NCI-H69 (cell line): Measurements from ENCODE around the gene XPNPEP2.

Source experiments
- DNase-seq: peaks from one replicate; lab custom pipeline; 2025; lab: John Stamatoyannopoulos, UW

Gene XPNPEP2

DNA sequence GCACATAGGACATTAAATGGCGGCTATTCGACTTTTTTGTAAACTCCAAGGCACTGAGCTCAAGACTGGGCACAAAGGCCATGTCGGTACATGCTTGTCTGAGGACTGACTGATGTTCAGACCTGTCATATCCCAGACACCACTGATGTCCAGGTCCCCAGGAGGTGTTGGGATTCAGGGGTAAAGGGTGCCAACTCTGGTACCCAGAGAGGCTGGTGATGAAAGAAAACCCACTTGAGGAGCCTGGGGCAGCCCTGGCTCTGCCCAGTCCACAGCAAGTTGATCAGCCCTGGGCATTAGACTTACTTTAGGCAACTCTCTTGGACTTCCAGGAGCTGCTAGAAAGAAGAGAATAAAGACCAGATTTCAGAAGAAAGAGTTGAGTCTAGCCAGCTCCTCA, 59.7 kb downstream of the XPNPEP2 start:
- no peak for DNase-seq

DNA sequence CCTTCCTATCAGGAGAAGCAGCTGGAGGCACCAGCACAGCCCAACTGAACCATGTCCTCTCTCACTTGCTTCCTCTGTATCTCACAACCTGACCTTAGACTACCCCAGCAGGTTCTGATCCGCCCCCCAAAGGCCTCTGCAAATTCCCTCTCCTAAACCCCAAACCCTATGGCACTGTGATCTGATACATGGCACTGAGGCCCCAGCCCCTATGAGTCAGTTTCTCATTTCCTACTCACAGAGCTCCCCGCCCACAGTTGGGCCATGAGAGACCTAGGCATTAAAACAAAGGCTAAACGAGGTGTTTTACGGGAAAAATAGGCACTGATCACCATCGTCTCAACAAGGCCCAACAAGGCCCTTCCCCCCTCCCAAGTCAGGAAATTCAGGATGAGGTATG, 60.1 kb downstream of the XPNPEP2 start:
- DNase-seq = no peak

DNA sequence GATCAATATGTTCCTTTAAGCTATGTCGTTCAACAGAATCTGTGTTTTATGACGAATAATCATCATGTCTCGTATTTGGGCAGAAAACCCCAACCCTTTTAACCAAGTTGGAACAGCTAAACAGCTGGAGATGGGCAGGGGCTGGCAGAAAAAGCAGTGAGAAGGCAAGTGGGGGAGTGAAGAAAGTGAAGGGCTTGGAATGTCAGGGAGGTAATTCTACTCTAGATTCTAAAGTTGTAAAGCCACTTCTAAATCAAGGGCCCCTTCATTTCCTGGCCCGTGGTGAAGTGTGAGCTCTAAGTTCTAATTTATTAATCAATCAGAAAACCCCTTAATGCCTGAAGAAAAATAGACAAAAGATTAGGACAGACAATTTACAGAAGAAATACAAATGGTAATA, 61.4 kb downstream of the XPNPEP2 start:
- no peak for DNase-seq

DNA sequence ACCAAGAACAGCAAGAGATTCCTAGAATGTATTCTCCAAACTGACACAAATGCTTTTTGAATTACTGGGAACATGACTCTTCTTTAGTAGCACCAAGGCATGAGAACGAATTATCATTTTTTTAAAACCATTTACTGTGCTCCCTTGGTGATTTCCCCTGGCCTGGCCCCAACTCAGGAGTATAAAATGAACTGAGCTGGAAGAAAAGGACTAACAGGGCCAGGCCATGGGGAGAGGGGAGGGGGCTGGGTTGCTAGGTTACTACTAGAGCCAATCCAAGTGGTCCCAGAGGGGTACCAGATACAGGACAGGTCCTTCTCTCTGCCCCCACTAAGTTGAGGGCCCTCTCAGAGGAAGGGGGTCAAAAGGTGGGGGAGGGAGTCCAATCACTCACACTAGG, 64.1 kb downstream of the XPNPEP2 start:
- DNase-seq = no peak

DNA sequence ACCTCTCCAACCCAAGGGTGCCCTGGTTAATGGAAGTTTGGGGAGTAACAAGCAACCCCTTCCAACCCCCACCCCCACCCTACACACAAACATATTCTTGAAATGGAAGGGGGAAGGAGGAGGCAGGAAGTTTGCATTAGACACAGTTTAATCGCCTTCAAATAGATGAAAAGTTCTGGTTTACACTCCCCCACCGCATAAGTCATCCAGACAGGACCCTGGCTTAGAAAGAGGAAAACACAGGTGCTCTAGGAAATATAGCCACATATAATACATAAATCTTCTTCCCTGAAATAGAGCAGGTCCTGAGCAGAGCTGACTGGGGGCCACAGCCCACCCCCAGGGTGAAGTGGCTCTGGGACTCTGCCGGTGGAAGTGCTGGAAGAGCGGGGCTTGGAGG, 66.0 kb downstream of the XPNPEP2 start:
- DNase-seq = no peak

DNA sequence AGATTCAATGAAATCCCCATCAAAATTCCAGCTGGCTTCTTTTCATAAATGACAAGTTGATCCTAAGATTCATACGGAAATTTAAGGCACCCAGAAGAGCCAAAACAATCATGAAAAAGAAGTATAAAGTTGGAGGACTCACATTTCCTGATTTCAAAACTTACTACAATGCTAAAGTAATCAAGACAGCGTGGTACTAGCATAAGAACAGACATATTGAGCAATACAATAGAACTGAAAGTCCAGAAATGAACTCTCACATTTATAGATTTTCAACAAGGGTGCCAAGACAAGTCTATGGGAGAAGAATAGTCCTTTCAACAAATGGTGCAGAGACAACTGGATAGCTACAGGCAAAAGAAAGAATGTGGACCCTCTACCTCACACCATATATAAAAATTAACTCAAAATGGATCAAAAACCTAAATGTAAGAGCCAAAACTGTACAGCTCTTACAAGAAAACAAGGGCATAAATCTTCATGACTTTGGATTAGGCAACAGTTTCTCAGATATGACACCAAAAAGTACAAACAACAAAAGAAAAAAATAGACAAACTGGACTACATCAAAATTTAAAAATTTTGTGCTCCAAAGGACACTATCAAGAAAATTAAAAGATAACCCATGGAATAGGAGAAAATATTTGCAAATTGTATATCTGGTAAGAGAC, 69.5 kb downstream of the XPNPEP2 start:
- no peak for DNase-seq

DNA sequence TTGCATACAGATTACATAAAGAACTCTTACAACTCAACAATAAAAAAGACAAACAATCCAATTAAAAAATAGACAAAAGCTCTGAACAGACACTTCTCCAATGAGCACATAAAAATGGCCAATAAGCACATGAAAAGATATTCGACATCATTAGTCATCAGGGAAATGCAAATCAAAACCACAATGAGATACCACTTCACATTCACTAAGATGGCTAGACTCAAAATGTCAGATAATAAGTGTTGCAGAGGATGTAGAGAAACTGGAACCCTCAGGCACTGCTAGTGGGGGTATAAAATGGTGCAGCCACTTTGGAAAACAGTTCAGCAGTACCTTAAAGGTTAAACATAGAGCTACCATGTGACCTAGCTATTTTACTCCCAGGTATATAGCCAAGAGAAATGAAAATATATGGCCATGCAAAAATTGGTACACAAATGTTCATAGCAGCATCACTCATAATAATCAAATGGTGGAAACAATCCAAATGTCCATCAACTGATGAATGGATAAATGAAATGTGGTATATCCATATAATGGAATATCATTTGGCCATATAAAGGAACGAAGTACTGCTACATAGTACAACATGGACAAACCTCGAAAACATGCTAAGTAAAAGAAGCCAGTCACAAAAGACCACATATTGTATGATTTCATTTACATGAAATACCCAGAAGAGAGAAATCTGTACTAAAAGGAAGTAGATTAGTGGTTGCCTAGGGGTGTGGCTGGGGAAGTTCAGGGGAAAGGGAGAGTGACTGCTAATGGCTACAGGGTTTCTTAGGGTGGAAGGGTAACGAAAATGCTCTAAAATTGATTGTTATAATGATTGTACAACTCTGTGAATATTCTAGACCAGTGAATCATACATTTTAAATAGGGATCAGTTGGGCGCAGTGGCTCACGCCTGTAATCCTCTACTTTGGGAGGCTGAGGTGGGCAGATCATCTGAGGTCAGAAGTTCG, 70.3 kb downstream of the XPNPEP2 start:
- no peak for DNase-seq

DNA sequence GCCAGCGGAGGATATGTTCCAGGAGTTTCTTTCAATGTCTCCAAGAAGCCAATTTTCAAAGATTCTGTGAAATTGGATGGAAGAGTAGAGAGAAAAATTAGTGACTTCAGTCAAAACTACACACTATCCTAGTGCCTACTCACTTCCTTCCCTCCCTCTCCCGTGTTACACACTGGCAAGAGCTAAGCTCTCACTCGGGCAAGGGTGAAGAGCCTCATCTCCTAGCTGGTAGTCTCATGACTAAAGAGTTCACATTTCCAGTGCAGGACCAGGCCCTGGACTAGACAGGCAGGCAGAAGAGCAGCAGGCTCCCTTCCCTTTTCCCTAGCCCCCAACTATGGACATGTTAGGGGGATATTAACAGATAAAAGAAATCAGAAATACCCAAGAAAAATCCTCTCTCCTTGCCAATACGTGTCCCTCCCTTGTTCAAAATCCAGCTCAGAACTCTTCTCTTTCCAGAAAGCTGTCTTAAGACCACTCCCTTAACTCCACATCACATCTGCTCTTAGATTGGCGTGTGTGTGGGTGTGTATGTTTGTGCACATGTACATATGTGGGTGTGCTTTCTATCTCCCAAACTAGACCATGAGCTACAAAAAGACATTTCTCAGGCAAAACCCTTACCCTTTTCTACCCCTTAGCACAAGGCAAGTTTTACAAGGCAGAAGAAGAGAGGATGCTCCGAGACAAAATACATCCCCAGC, 75.0 kb downstream of the XPNPEP2 start:
- no peak for DNase-seq

DNA sequence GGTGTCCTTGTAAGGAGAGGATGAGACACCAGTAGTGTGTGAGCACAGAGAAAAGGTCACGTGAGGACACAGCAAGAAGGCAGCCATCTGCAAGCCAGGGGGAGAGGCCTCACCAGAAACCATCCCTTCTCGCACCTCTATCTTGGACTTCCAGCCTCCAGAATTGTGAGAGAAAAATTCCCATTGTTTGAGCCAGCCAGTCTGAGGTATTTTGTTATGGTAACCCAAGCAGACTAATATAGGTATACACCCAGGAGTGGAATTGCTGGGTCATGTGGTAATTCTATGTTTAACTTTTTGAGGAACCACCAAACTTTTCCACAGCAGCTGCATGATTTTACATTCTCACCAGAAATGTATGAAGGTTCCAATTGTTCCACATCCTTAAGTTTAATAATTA, 79.3 kb downstream of the XPNPEP2 start:
- DNase-seq = no peak
